Measurements from ENCODE around the gene PIP5K1A.

The PIP5K1A gene

GRCh38 chr1:151198254-151199127 is at the start of gene PIP5K1A:
Gene PIP5K1A, plus strand, starts transcription at chr1:151198552. Its CDS starts 445 bp downstream, at chr1:151198997.
- peak within 1 kb of the TSS; percentile 12 for H3K9ac ChIP-seq

GRCh38 chr1:151156515-151156819 is 41.9 kb upstream of the PIP5K1A start, which contains the start of gene TNFAIP8L2:
Gene TNFAIP8L2, plus strand, starts transcription at chr1:151156649. Its CDS starts 2,049 bp downstream, at chr1:151158698.
- no peak within 1 kb of the TSS for H3K27ac ChIP-seq

More at GRCh38 chr1:151198254-151199127, at the start of gene PIP5K1A:
- Histone ChIP-seq H2AFZ (peak within 1 kb of the TSS; percentile 84), H3K36me3 (ENCODE audit: control insufficient read depth, insufficient read depth, low read length) (no peaks in the 10 kb centered on the region), H3K27me3 (ENCODE audit: control insufficient read depth, insufficient read depth, low read length) (no peaks in the 10 kb centered on the region), H3K4me2 (ENCODE audit: low read length) (peak within 1 kb of the TSS; percentile 79), H3K27ac (peak within 1 kb of the TSS; percentile 87), H3K4me1 (peaks cover 3% of the 10 kb centered on the region), H3K9me3 (ENCODE audit: control insufficient read depth, low read length) (no peaks in the 10 kb centered on the region), H3K79me2 (peaks cover 18% of the 10 kb centered on the region), H3K4me3 (ENCODE audit: low read depth, low read length) (peak within 1 kb of the TSS; percentile 94)
- TF ChIP-seq CTCF (IDR thresholded peaks at IDR 0.05) = no peak

GRCh38 chr1:151157067-151157531 is 41.3 kb upstream of the PIP5K1A start:
- no peak overlapping the region for H3K4me3 ChIP-seq (ENCODE audit: low read depth, low read length)
- no peak overlapping the region for H3K9ac ChIP-seq
- no peaks in the 10 kb centered on the region for H3K36me3 ChIP-seq (ENCODE audit: control insufficient read depth, insufficient read depth, low read length)

More at GRCh38 chr1:151156515-151156819, 41.9 kb upstream of the PIP5K1A start, which contains the start of gene TNFAIP8L2:
- Histone ChIP-seq H3K9me3 (ENCODE audit: control insufficient read depth, low read length) (no peaks in the 10 kb centered on the region), H3K27me3 (ENCODE audit: control insufficient read depth, insufficient read depth, low read length) (no peaks in the 10 kb centered on the region), H3K4me2 (ENCODE audit: low read length) (no peak within 1 kb of the TSS), H3K9ac (no peak within 1 kb of the TSS), H3K4me3 (ENCODE audit: low read depth, low read length) (no peak within 1 kb of the TSS), H3K4me1 (no peaks in the 10 kb centered on the region), H2AFZ (no peak within 1 kb of the TSS), H3K79me2 (no peaks in the 10 kb centered on the region), H3K36me3 (ENCODE audit: control insufficient read depth, insufficient read depth, low read length) (no peaks in the 10 kb centered on the region)
- TF ChIP-seq CTCF (IDR thresholded peaks at IDR 0.05) = no peak

GRCh38 chr1:151158326-151158725 is 40.0 kb upstream of the PIP5K1A start:
- Histone ChIP-seq H3K36me3 (ENCODE audit: control insufficient read depth, insufficient read depth, low read length) (no peaks in the 10 kb centered on the region), H3K9me3 (ENCODE audit: control insufficient read depth, low read length) (no peaks in the 10 kb centered on the region), H3K4me3 (ENCODE audit: low read depth, low read length) (no peak overlapping the region), H3K4me2 (ENCODE audit: low read length) (no peak overlapping the region), H2AFZ (no peak overlapping the region), H3K4me1 (no peaks in the 10 kb centered on the region), H3K27ac (no peak overlapping the region), H3K27me3 (ENCODE audit: control insufficient read depth, insufficient read depth, low read length) (no peaks in the 10 kb centered on the region), H3K79me2 (no peaks in the 10 kb centered on the region), H3K9ac (no peak overlapping the region)
- TF ChIP-seq CTCF (IDR thresholded peaks at IDR 0.05) = no peak

More at GRCh38 chr1:151157067-151157531, 41.3 kb upstream of the PIP5K1A start:
- Histone ChIP-seq H2AFZ (no peak overlapping the region), H3K4me2 (ENCODE audit: low read length) (no peak overlapping the region), H3K27me3 (ENCODE audit: control insufficient read depth, insufficient read depth, low read length) (no peaks in the 10 kb centered on the region), H3K9me3 (ENCODE audit: control insufficient read depth, low read length) (no peaks in the 10 kb centered on the region), H3K4me1 (no peaks in the 10 kb centered on the region), H3K27ac (no peak overlapping the region), H3K79me2 (no peaks in the 10 kb centered on the region)
- no peak for TF ChIP-seq CTCF (IDR thresholded peaks at IDR 0.05)

Measured in parathyroid adenoma (tissue), 2 donors.